B cell (primary cell): Measurements from ENCODE around the gene PCMTD2. TPM values are rescaled to one million over a fixed set of nuclear protein-coding genes. Genes with fewer than 3 reads are reported as not detected.

ENCODE experiments used
- ATAC-seq: fragments of 200-7000 bp; cut with Tn5 transposase; one replicate; pipeline ENCODE4 v1.10.0; 2021; ENCODE audit warnings: low read depth, mild to moderate bottlenecking, moderate number of reproducible peaks, moderate library complexity
- CTCF ChIA-PET: fragments of 350-600 bp; sonication (Branson Sonifier 250); formaldehyde crosslinking; loops from one replicate; lab custom pipeline; 2021; ENCODE audit warnings: antibody characterized with exemption, inconsistent platforms; lab: Charles Lee
- POLR2A ChIA-PET: fragments of 350-600 bp; sonication (Branson Sonifier 250); formaldehyde crosslinking; loops from one replicate; lab custom pipeline; 2021; ENCODE audit warnings: antibody characterized with exemption; lab: Charles Lee
- DNase-seq: peaks from one replicate; pipeline ENCODE4 v3.0.0; 2013
- H2AFZ ChIP-seq: 2 replicates; pipeline ENCODE4 v1.6.1; 2012; ENCODE audit warnings: mild to moderate bottlenecking, low read depth, low read length; ENCODE audit not compliant: insufficient read depth, poor library complexity, severe bottlenecking
- H3K27ac ChIP-seq, 2 donors: 1 replicate in 1 of 2; 2 replicates in 1 of 2; pipeline ENCODE4 v1.5.1; 2012 to 2013; ENCODE audit warnings: low read length in 2 of 2, mild to moderate bottlenecking in 2 of 2, moderate library complexity in 1 of 2
- H3K27me3 ChIP-seq, 4 experiments: fragments of 200-600 bp in 1 of 4; sonication (generic) in 1 of 4; replicated peaks in 1 of 4; 1 replicate in 2 of 4; 2 replicates in 2 of 4; pipeline versions ENCODE4 v1.6.1 to v1.7.0; 2013 to 2016; ENCODE audit warnings: low read length in 3 of 4, mild to moderate bottlenecking in 2 of 4, mixed read lengths in 1 of 4, moderate library complexity in 1 of 4; ENCODE audit not compliant: insufficient read depth in 4 of 4, control insufficient read depth in 3 of 4; ENCODE audit errors: control extremely low read depth in 1 of 4
- H3K36me3 ChIP-seq, 2 experiments: replicated peaks in 1 of 2; 1 replicate in 1 of 2; 2 replicates in 1 of 2; pipeline versions ENCODE4 v1.6.1 to v1.7.1; 2013; ENCODE audit warnings: low read length in 1 of 2; ENCODE audit not compliant: insufficient read depth in 2 of 2, control insufficient read depth in 1 of 2; ENCODE audit errors: control extremely low read depth in 1 of 2, extremely low read depth in 1 of 2
- H3K4me1 ChIP-seq, 2 donors: fragments of 200-600 bp in 1 of 2; sonication (generic) in 1 of 2; 1 replicate in 1 of 2; 2 replicates in 1 of 2; pipeline versions ENCODE4 v1.5.1 to v1.6.1; 2013 to 2017; ENCODE audit warnings: low read length in 2 of 2; ENCODE audit not compliant: control insufficient read depth in 2 of 2, insufficient read depth in 2 of 2
- H3K4me2 ChIP-seq: replicated peaks from 2 replicates; pipeline ENCODE3; 2012; ENCODE audit warnings: mild to moderate bottlenecking, low read depth, low read length; ENCODE audit not compliant: poor library complexity, severe bottlenecking
- H3K4me3 ChIP-seq, 5 experiments: fragments of 200-600 bp in 1 of 5; sonication (generic) in 1 of 5; 1 replicate in 3 of 5; 2 replicates in 2 of 5; pipeline versions ENCODE4 v1.5.1 to v1.7.0; 2011 to 2016; ENCODE audit warnings: low read length in 4 of 5, mild to moderate bottlenecking in 4 of 5, low read depth in 2 of 5, control low read depth in 1 of 5, moderate library complexity in 1 of 5; ENCODE audit not compliant: insufficient read depth in 1 of 5; ENCODE audit errors: control extremely low read depth in 1 of 5, extremely low read depth in 1 of 5
- H3K79me2 ChIP-seq: fragments of 200-600 bp; sonication (generic); one replicate; pipeline ENCODE4 v1.6.0; 2016; ENCODE audit warnings: low read length; ENCODE audit not compliant: control insufficient read depth, insufficient read depth
- H3K9ac ChIP-seq: fragments of 200-600 bp; sonication (generic); 2 replicates; pipeline ENCODE4 v1.6.1; 2017; ENCODE audit warnings: mild to moderate bottlenecking, low read length, moderate library complexity
- H3K9me3 ChIP-seq, 3 donors: one replicate each; pipeline versions ENCODE4 v1.6.1 to v1.7.1; 2013; ENCODE audit warnings: low read length in 2 of 3; ENCODE audit not compliant: control insufficient read depth in 2 of 3, insufficient read depth in 1 of 3; ENCODE audit errors: control extremely low read depth in 1 of 3
- H4K20me1 ChIP-seq: 2 replicates; pipeline ENCODE4 v1.6.0; 2012; ENCODE audit warnings: mild to moderate bottlenecking, low read length; ENCODE audit not compliant: insufficient read depth, control insufficient read depth, poor library complexity, severe bottlenecking
- H3K27ac Mint-ChIP-seq: one replicate; pipeline ENCODE4 v1.8.0; 2021; ENCODE audit warnings: mixed read lengths
- H3K27me3 Mint-ChIP-seq: one replicate; pipeline ENCODE4 v1.8.0; 2021; ENCODE audit warnings: mixed read lengths
- H3K4me1 Mint-ChIP-seq: one replicate; pipeline ENCODE4 v1.8.0; 2021; ENCODE audit warnings: mixed read lengths
- H3K4me3 Mint-ChIP-seq: one replicate; pipeline ENCODE4 v1.8.0; 2021; ENCODE audit warnings: mixed read lengths
- H3K9me3 Mint-ChIP-seq: one replicate; pipeline ENCODE4 v1.8.0; 2022; ENCODE audit warnings: mixed read lengths; ENCODE audit not compliant: insufficient read depth
- EZH2 ChIP-seq: IDR thresholded peaks from 2 replicates; pipeline ENCODE4 v1.6.1; 2012; ENCODE audit warnings: borderline replicate concordance, low read depth, mild to moderate bottlenecking, moderate library complexity, low read length; ENCODE audit not compliant: insufficient read depth, poor library complexity, severe bottlenecking
- WGBS: methylation state at CpG from one replicate; pipeline ENCODE4 v1.1.5; 2013; ENCODE audit warnings: missing lambda C conversion rate; ENCODE audit not compliant: insufficient coverage; 5-methylcytosine and 5-hydroxymethylcytosine counted together
- intact Hi-C: fragments of 100-400 bp; cut with micrococcal nuclease; formaldehyde crosslinking; loops from one replicate; pipeline ENCODE4 v1.10.0; 2022
- polyA plus RNA-seq: library from polyadenylated mRNA; depleted of rRNA; stranded (reverse); fragments of >200 nt; gene quantifications from 2 replicates; pipeline ENCODE4 v1.2.3, GENCODE V29; 2012
- total RNA-seq, 2 donors: library from RNA; stranded (reverse); fragments of 120-200 nt in 1 of 2; gene quantifications; 1 replicate in 1 of 2; 2 replicates in 1 of 2; pipeline versions ENCODE4 v1.2.3 to v1.2.4, GENCODE V29; 2013 to 2022
- TF ChIP-seq, protein P1 (sequence below): fragments of 200-600 bp; IDR thresholded peaks from one replicate; pipeline ENCODE4 v1.8.0; 2022; ENCODE audit warnings: antibody characterized with exemption, mild to moderate bottlenecking

Gene PCMTD2
- total and polyA plus RNA-seq, 2 donors (not counting 1 experiment from before 2014, with no cell fraction given): 39.8 to 131 TPM

GRCh38 chr20:64269604-64270411 lies 14.3 kb downstream of the PCMTD2 start:
- no peak for TF ChIP-seq EZH2
- TF ChIP-seq, protein P1, sequence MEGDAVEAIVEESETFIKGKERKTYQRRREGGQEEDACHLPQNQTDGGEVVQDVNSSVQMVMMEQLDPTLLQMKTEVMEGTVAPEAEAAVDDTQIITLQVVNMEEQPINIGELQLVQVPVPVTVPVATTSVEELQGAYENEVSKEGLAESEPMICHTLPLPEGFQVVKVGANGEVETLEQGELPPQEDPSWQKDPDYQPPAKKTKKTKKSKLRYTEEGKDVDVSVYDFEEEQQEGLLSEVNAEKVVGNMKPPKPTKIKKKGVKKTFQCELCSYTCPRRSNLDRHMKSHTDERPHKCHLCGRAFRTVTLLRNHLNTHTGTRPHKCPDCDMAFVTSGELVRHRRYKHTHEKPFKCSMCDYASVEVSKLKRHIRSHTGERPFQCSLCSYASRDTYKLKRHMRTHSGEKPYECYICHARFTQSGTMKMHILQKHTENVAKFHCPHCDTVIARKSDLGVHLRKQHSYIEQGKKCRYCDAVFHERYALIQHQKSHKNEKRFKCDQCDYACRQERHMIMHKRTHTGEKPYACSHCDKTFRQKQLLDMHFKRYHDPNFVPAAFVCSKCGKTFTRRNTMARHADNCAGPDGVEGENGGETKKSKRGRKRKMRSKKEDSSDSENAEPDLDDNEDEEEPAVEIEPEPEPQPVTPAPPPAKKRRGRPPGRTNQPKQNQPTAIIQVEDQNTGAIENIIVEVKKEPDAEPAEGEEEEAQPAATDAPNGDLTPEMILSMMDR: no peak
- no peak overlapping the region for H2AFZ ChIP-seq
- peaks cover 32% of the 10 kb centered on the region for H4K20me1 ChIP-seq
- peaks cover 20% of the 10 kb centered on the region for H3K79me2 ChIP-seq
- ATAC-seq (no peak), DNase-seq (no peak)
- H3K4me2 ChIP-seq: no peak overlapping the region
- H3K4me3 ChIP-seq: no peak overlapping the region
- no peaks in the 10 kb centered on the region for H3K4me1 ChIP-seq
- H3K27ac ChIP-seq: no peak overlapping the region
- no peaks in the 10 kb centered on the region for H3K27me3 Mint-ChIP-seq
- H3K36me3 ChIP-seq: peaks cover 0 to 48% of the 10 kb centered on the region in 2 experiments
- no peak overlapping the region for H3K27ac Mint-ChIP-seq
- no peak overlapping the region for H3K4me3 Mint-ChIP-seq
- H3K27me3 ChIP-seq: no peaks in the 10 kb centered on the region
- ChIA-PET CTCF (no interaction called here), POLR2A (no interaction called here)
- peaks cover 2% of the 10 kb centered on the region for H3K4me1 Mint-ChIP-seq
- no peak overlapping the region for H3K9ac ChIP-seq
- WGBS: 98% methylated on average over 53 of the region's 53 CpGs
- no peaks in the 10 kb centered on the region for H3K9me3 ChIP-seq
- intact Hi-C loops: no loop called here
- no peaks in the 10 kb centered on the region for H3K9me3 Mint-ChIP-seq

DNA sequence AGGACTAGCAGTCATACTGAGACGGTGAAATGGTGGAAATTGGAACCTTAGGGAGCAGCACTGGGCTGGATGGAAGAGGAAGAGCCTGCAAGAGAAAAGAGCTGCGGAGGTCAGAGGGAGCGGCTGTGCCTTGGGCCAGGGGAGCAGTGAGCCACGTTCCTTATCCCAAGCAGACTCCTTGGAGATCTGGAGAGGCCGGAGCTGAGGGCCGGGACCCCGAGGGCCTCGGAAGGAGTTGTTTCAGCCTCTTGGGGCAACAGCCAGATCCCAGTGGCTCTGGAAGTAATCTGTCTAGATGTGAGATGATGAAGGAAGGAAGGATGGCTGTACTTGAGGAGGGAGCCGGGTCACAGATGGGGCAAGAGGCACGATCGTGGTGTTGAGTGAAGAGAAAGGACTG lies 16.1 kb downstream of the PCMTD2 start:
- Mint-ChIP-seq H3K4me3 (no peak overlapping the region), H3K4me1 (no peaks in the 10 kb centered on the region), H3K27ac (no peak overlapping the region), H3K9me3 (no peaks in the 10 kb centered on the region), H3K27me3 (no peaks in the 10 kb centered on the region)
- POLR2A ChIA-PET: no interaction called here
- H3K9ac ChIP-seq: no peak overlapping the region
- ATAC-seq (no peak), DNase-seq (no peak)
- TF ChIP-seq, protein P1: no peak
- no peak for TF ChIP-seq EZH2
- 97% methylated on average over 11 of the region's 11 CpGs for WGBS
- H3K36me3 ChIP-seq: peaks cover 0 to 37% of the 10 kb centered on the region in 2 experiments
- no peak overlapping the region for H2AFZ ChIP-seq
- CTCF ChIA-PET: no interaction called here
- no peak overlapping the region for H3K27ac ChIP-seq
- no peaks in the 10 kb centered on the region for H3K4me1 ChIP-seq
- no peak overlapping the region for H3K4me2 ChIP-seq
- H3K9me3 ChIP-seq: no peaks in the 10 kb centered on the region
- no peaks in the 10 kb centered on the region for H3K27me3 ChIP-seq
- no peak overlapping the region for H3K4me3 ChIP-seq
- H4K20me1 ChIP-seq: peaks cover 32% of the 10 kb centered on the region
- intact Hi-C loops: no loop called here
- peaks cover 13% of the 10 kb centered on the region for H3K79me2 ChIP-seq
